ENCODE results near the gene CYFIP2. TPM values are rescaled to one million over a fixed set of nuclear protein-coding genes. Genes with fewer than 3 reads are reported as not detected.

Gene CYFIP2
- polyA plus RNA-seq, 1 donor (not counting 4 experiments of a cell fraction or from before 2014, with no cell fraction given) = 0.62 TPM

DNA sequence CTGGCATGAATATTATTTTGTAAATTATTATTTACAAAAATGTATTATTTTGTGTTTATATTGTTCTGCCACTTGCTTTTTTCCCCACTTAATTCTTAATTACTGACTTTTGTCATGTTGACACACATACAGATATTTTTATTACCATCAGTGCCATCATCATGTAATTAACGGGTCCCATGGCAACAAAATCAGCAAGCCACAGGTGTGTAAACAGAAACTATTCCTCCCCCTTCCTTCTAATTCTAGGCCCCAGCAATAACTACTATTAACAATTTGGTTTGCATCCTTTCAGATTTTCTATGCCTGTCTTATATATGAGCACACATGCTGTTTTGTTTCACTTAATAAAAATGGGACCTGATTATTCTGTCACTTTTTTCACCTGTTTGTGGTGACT, 29.3 kb downstream of the CYFIP2 start:
- no peaks in the 10 kb centered on the region for H3K79me2 ChIP-seq (ENCODE audit: control insufficient read depth, insufficient read depth, low read length)
- DNase-seq (ENCODE audit: low read depth, low spot score) = no peak
- no peak overlapping the region for H3K4me3 ChIP-seq (ENCODE audit: control insufficient read depth in 2 of 3, extremely low read depth in 1 of 3, insufficient read depth in 2 of 3, low read depth in 1 of 3, low read length in 3 of 3)
- dilution Hi-C loops (cut with MboI; ENCODE audit: extremely low pct_ligation_motif_present, low sequenced_read_pairs) = no loop called here
- no peaks in the 10 kb centered on the region for H3K36me3 ChIP-seq (ENCODE audit: control insufficient read depth in 2 of 2, extremely low read depth in 1 of 2, insufficient read depth in 2 of 2, low read length in 2 of 2)
- no peak overlapping the region for H2AFZ ChIP-seq (ENCODE audit: control insufficient read depth, low read length)
- H3K9ac ChIP-seq (ENCODE audit: control insufficient read depth, extremely low read depth, insufficient read depth, low read length) = no peak overlapping the region
- FAIRE-seq = no peak
- H3K27me3 ChIP-seq (ENCODE audit: control insufficient read depth, extremely low read depth, insufficient read depth, low read length) = no peaks in the 10 kb centered on the region
- no peaks in the 10 kb centered on the region for H3K4me1 ChIP-seq (ENCODE audit: control insufficient read depth, extremely low read depth, insufficient read depth, low read length)
- no peak overlapping the region for H3K4me2 ChIP-seq (ENCODE audit: control insufficient read depth, extremely low read depth, insufficient read depth, low read depth, low read length)
- TF ChIP-seq, protein P1, sequence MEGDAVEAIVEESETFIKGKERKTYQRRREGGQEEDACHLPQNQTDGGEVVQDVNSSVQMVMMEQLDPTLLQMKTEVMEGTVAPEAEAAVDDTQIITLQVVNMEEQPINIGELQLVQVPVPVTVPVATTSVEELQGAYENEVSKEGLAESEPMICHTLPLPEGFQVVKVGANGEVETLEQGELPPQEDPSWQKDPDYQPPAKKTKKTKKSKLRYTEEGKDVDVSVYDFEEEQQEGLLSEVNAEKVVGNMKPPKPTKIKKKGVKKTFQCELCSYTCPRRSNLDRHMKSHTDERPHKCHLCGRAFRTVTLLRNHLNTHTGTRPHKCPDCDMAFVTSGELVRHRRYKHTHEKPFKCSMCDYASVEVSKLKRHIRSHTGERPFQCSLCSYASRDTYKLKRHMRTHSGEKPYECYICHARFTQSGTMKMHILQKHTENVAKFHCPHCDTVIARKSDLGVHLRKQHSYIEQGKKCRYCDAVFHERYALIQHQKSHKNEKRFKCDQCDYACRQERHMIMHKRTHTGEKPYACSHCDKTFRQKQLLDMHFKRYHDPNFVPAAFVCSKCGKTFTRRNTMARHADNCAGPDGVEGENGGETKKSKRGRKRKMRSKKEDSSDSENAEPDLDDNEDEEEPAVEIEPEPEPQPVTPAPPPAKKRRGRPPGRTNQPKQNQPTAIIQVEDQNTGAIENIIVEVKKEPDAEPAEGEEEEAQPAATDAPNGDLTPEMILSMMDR (optimal IDR thresholded peaks at IDR 0.05 in 1 of 3, IDR thresholded peaks at IDR 0.05 in 1 of 3, conservative IDR thresholded peaks at IDR 0.05 in 1 of 3; ENCODE audit: extremely low read depth in 1 of 3, insufficient read depth in 2 of 3, low read length in 3 of 3) = no peak
- TF ChIP-seq EZH2 (IDR thresholded peaks at IDR 0.05; ENCODE audit: low read length) = no peak
- H3K9me3 ChIP-seq (ENCODE audit: control insufficient read depth, low read depth, low read length) = no peaks in the 10 kb centered on the region
- H3K9me1 ChIP-seq (ENCODE audit: control insufficient read depth, extremely low read depth, insufficient read depth, low read length) = no peaks in the 10 kb centered on the region
- no peaks in the 10 kb centered on the region for H4K20me1 ChIP-seq (ENCODE audit: control insufficient read depth, extremely low read depth, insufficient read depth, low read length)
- H3K27ac ChIP-seq (ENCODE audit: control insufficient read depth, insufficient read depth, low read length) = no peak overlapping the region

DNA sequence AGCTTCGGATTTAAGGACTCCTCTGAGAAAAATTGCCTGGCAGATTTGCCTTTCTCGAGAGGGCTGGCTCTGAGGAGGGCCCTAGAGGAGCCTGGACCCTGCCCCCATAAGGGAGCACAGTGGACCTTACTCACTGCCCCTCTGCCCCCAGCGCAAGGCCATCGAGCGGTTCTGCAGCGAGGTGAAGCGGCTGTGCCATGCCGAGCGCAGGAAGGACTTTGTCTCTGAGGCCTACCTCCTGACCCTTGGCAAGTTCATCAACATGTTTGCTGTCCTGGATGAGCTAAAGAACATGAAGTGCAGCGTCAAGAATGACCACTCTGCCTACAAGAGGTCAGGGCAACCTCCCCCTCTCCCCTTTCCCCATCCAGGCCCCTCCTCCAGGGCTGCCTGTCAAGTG, 34.6 kb downstream of the CYFIP2 start:
- no peaks in the 10 kb centered on the region for H3K9me3 ChIP-seq (ENCODE audit: control insufficient read depth, low read depth, low read length)
- no peaks in the 10 kb centered on the region for H4K20me1 ChIP-seq (ENCODE audit: control insufficient read depth, extremely low read depth, insufficient read depth, low read length)
- H3K27ac ChIP-seq (ENCODE audit: control insufficient read depth, insufficient read depth, low read length) = no peak overlapping the region
- H3K4me2 ChIP-seq (ENCODE audit: control insufficient read depth, extremely low read depth, insufficient read depth, low read depth, low read length) = no peak overlapping the region
- no peaks in the 10 kb centered on the region for H3K79me2 ChIP-seq (ENCODE audit: control insufficient read depth, insufficient read depth, low read length)
- H2AFZ ChIP-seq (ENCODE audit: control insufficient read depth, low read length) = no peak overlapping the region
- FAIRE-seq (no peak), DNase-seq (ENCODE audit: low read depth, low spot score) (no peak)
- no peaks in the 10 kb centered on the region for H3K9me1 ChIP-seq (ENCODE audit: control insufficient read depth, extremely low read depth, insufficient read depth, low read length)
- dilution Hi-C loops (cut with MboI; ENCODE audit: extremely low pct_ligation_motif_present, low sequenced_read_pairs) = no loop called here
- TF ChIP-seq, protein P1 (optimal IDR thresholded peaks at IDR 0.05 in 1 of 3, IDR thresholded peaks at IDR 0.05 in 1 of 3, conservative IDR thresholded peaks at IDR 0.05 in 1 of 3; ENCODE audit: extremely low read depth in 1 of 3, insufficient read depth in 2 of 3, low read length in 3 of 3) = no peak
- TF ChIP-seq EZH2 (IDR thresholded peaks at IDR 0.05; ENCODE audit: low read length) = no peak
- H3K9ac ChIP-seq (ENCODE audit: control insufficient read depth, extremely low read depth, insufficient read depth, low read length) = no peak overlapping the region
- H3K27me3 ChIP-seq (ENCODE audit: control insufficient read depth, extremely low read depth, insufficient read depth, low read length) = no peaks in the 10 kb centered on the region
- H3K4me1 ChIP-seq (ENCODE audit: control insufficient read depth, extremely low read depth, insufficient read depth, low read length) = no peaks in the 10 kb centered on the region
- H3K36me3 ChIP-seq (ENCODE audit: control insufficient read depth in 2 of 2, extremely low read depth in 1 of 2, insufficient read depth in 2 of 2, low read length in 2 of 2) = no peaks in the 10 kb centered on the region
- no peak overlapping the region for H3K4me3 ChIP-seq (ENCODE audit: control insufficient read depth in 2 of 3, extremely low read depth in 1 of 3, insufficient read depth in 2 of 3, low read depth in 1 of 3, low read length in 3 of 3)
